Natural killer cell treated with Interleukin-12 subunit alpha and Interleukin-12 subunit beta and Interleukin-15 and Interleukin-18, amount 100 ng/mL, for 72 hours (primary cell): ENCODE measurements around the gene MBD4. TPM values are rescaled to one million over a fixed set of nuclear protein-coding genes. Genes with fewer than 3 reads are reported as not detected.

Experiments
- ATAC-seq, 2 donors: fragments of 150-1000 bp; cut with Tn5 transposase in 1 of 2; sonication (Bioruptor Pico), chemical (Tn5 transposase) in 1 of 2; 2 replicates each; pipeline ENCODE4 v1.10.0; 2021
- DNase-seq: peaks from one replicate; pipeline ENCODE4 v3.0.0; 2022; ENCODE audit warnings: low spot score
- H3K27ac Mint-ChIP-seq, 2 donors: 1 replicate in 1 of 2; 2 replicates in 1 of 2; pipeline ENCODE4 v1.8.0; 2022; ENCODE audit warnings: mixed read lengths in 2 of 2, mild to moderate bottlenecking in 1 of 2, moderate library complexity in 1 of 2
- H3K27me3 Mint-ChIP-seq, 2 donors: 1 replicate in 1 of 2; 2 replicates in 1 of 2; pipeline ENCODE4 v1.8.0; 2022; ENCODE audit warnings: mixed read lengths in 2 of 2
- H3K36me3 Mint-ChIP-seq: one replicate; pipeline ENCODE4 v1.8.0; 2022; ENCODE audit warnings: mixed read lengths
- H3K4me1 Mint-ChIP-seq, 2 donors: 1 replicate in 1 of 2; 2 replicates in 1 of 2; pipeline ENCODE4 v1.8.0; 2022; ENCODE audit warnings: low read depth in 2 of 2, mixed read lengths in 2 of 2, mild to moderate bottlenecking in 1 of 2
- H3K4me3 Mint-ChIP-seq: one replicate; pipeline ENCODE4 v1.8.0; 2022; ENCODE audit warnings: mixed read lengths
- H3K9me3 Mint-ChIP-seq: 2 replicates; pipeline ENCODE4 v1.8.0; 2022; ENCODE audit warnings: mixed read lengths
- total RNA-seq, 2 donors: library from RNA; stranded (reverse); gene quantifications; one replicate each; pipeline ENCODE4 v1.2.3, GENCODE V29; 2022

MBD4 gene
- total RNA-seq, 2 donors from 2014 or later, result 63.6 to 72.6 TPM

DNA sequence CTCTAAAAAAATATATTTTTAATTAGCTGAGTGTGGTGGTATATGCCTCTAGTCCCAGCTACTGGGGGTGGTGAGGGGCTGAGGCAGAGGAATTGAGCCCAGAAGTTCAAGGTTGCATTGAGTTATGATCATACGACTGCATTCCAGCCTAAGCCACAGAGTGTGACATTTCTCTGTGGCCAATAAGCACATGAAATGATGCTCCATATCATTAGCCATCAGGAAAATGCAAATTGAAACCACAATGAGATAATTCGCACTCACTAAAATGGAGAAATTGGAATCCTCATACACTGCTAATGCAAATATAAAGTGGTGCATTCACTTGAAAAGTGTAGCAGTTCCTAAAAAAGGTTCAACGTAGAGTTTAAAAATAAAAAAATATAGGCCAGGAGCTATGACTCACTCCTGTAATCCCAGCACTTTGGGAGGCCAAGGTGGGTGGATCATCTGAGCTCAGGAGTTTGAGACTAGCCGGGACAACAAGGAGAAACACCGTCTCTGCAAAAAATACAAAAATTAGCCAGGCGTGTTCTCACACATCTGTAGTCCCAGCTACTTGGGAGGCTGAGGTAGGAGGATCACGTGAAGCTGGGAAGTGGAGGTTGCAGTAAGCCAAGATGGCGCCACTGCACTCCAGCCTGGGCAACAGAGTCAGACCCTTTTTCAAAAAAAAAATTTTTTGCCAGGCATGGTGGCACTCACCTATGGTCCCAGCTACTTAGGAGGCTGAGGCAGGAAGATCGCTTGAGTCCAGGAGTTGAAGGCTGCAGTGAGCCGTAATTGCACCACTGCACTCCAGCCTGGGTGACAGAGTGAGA is 35.4 kb upstream of the MBD4 start:
- Mint-ChIP-seq H3K27ac (no peak overlapping the region), H3K27me3 (no peaks in the 10 kb centered on the region), H3K36me3 (peaks cover 4% of the 10 kb centered on the region), H3K4me1 (no peaks in the 10 kb centered on the region), H3K9me3 (no peaks in the 10 kb centered on the region), H3K4me3 (no peak overlapping the region)
- ATAC-seq (no peak), DNase-seq (no peak)

DNA sequence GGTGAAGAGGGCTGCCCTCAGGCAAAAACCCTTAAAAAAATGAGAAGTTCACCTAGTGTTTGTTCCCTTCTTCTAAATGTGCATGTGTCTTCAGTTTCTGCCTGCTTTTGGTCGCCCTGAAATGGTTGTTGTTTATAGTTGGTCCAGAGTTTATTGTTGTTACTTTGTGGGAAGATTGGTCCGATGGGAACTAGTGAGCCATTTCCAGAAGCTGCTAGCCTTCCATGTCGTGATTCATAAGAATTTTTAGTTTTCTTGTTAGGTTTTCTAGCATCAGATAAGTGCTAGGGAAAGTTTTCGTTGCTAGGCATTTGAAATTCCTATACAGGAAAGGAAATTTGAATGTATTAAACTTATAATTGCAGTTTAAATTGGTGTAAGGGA is 34.0 kb upstream of the MBD4 start:
- Mint-ChIP-seq H3K9me3 (no peaks in the 10 kb centered on the region), H3K36me3 (peaks cover 4% of the 10 kb centered on the region), H3K4me1 (no peaks in the 10 kb centered on the region), H3K27ac (no peak overlapping the region), H3K4me3 (no peak overlapping the region), H3K27me3 (no peaks in the 10 kb centered on the region)
- DNase-seq (no peak), ATAC-seq (no peak)

DNA sequence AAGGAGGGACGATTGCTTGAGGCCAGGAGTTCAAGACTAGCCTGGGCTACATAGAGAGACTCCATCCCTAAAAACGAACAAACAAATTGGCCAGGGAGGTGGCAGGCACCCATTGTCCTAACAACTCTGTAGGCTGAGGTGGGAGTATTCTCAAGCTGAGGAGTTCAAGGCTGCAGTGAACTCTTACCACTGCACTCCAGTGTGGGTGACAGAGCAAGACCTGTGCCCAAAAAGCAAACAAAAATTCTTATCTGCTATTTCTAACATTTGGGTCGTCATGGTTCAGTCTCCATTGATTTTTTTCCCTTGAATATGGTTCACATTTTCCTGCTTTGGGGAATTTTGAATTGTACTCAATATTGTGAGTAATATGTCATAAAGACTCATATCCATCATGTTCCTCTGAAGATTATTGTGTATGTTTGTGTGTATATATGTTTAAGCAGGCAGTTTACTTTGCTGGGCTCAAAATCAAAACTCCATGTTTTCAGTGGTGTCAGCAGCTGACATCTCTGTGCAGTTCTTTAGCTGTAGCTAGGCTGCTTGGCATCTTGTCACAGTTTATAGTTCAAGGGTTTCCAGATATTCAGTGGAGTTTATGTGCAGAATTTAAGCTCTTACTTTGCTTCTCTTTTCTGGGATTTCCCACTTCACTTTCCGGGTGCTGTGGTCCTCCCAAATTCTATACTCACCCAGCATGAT is 33.5 kb upstream of the MBD4 start:
- Mint-ChIP-seq H3K27me3 (no peaks in the 10 kb centered on the region), H3K36me3 (peaks cover 4% of the 10 kb centered on the region)
- no peak for ATAC-seq

DNA sequence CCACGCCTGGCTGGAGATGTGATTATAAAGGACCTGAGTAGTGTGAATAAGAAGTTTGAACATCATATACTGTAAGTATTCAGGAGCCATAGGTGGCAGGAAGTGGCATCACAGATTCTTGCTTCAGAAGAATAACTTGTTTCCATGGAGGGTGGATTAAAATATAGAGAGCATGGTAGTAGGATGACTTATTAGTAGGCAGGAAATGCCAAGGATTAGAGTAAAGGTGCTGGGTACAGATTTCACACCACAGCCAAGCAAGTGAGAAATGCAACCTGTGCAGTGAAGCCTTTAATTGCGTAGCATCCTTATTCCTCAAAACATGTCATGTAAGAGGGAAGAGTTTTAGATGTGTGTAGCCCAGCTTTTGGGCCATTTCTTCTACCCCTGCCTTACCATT is 31.1 kb upstream of the MBD4 start:
- Mint-ChIP-seq H3K9me3 (no peaks in the 10 kb centered on the region), H3K4me1 (no peaks in the 10 kb centered on the region), H3K36me3 (no peaks in the 10 kb centered on the region), H3K27ac (no peak overlapping the region), H3K4me3 (no peak overlapping the region), H3K27me3 (no peaks in the 10 kb centered on the region)
- DNase-seq (no peak), ATAC-seq (no peak)

More for the DNA sequence above, 33.5 kb upstream of the MBD4 start:
- Mint-ChIP-seq H3K9me3 (no peaks in the 10 kb centered on the region), H3K4me1 (no peaks in the 10 kb centered on the region), H3K27ac (no peak overlapping the region), H3K4me3 (no peak overlapping the region)
- DNase-seq, result no peak

GRCh38 chr3:129469026-129469425 is 29.3 kb upstream of the MBD4 start:
- H3K36me3 Mint-ChIP-seq, result no peaks in the 10 kb centered on the region
- no peak for DNase-seq
- ATAC-seq, result no peak
- no peaks in the 10 kb centered on the region for H3K4me1 Mint-ChIP-seq
- no peaks in the 10 kb centered on the region for H3K9me3 Mint-ChIP-seq
- H3K27me3 Mint-ChIP-seq, result no peaks in the 10 kb centered on the region
- H3K4me3 Mint-ChIP-seq, result no peak overlapping the region
- no peak overlapping the region for H3K27ac Mint-ChIP-seq

DNA sequence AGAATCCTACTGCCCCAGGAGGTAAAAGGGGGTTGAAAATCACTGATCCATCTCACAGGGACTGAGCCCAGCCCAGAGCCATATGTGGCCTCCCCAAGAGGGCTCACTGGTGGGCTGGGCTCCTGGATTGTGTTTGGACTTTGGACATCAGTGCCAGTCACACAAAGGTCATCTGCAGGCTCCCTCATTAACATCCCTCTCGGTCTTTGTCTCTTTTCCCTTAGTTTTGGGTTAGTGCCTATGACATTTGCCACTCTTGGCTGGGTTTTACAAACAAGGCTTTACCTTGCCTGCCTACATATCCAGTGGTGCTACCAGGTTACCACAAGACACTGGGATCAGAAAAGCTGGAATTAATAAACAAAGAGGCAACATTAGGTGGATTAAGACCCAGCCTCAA is 28.2 kb upstream of the MBD4 start:
- Mint-ChIP-seq H3K4me1 (no peaks in the 10 kb centered on the region), H3K4me3 (no peak overlapping the region), H3K9me3 (no peaks in the 10 kb centered on the region), H3K27ac (no peak overlapping the region), H3K36me3 (no peaks in the 10 kb centered on the region), H3K27me3 (no peaks in the 10 kb centered on the region)
- no peak for ATAC-seq
- DNase-seq, result no peak

- no peaks in the 10 kb centered on the region for H3K36me3 Mint-ChIP-seq
- no peak for DNase-seq
- no peak for ATAC-seq
- H3K4me1 Mint-ChIP-seq, result no peaks in the 10 kb centered on the region
- H3K9me3 Mint-ChIP-seq, result no peaks in the 10 kb centered on the region
- H3K4me3 Mint-ChIP-seq, result no peak overlapping the region
- no peak overlapping the region for H3K27ac Mint-ChIP-seq
- no peaks in the 10 kb centered on the region for H3K27me3 Mint-ChIP-seq
These were observed 24.0 kb upstream of the MBD4 start for GRCh38 chr3:129463716-129464115.

- Mint-ChIP-seq H3K36me3 (no peaks in the 10 kb centered on the region), H3K9me3 (no peaks in the 10 kb centered on the region), H3K4me1 (no peaks in the 10 kb centered on the region), H3K27ac (no peak overlapping the region), H3K27me3 (no peaks in the 10 kb centered on the region), H3K4me3 (no peak overlapping the region)
- DNase-seq, result no peak
- no peak for ATAC-seq
These were observed 23.3 kb upstream of the MBD4 start for GRCh38 chr3:129463094-129463493.

GRCh38 chr3:129462361-129462968 is 22.7 kb upstream of the MBD4 start:
- no peak for DNase-seq
- Mint-ChIP-seq H3K27ac (no peak overlapping the region), H3K27me3 (no peaks in the 10 kb centered on the region), H3K36me3 (no peaks in the 10 kb centered on the region), H3K9me3 (no peaks in the 10 kb centered on the region), H3K4me3 (no peak overlapping the region), H3K4me1 (no peaks in the 10 kb centered on the region)
- no peak for ATAC-seq

GRCh38 chr3:129461461-129462146 is 21.9 kb upstream of the MBD4 start:
- no peaks in the 10 kb centered on the region for H3K4me1 Mint-ChIP-seq
- no peaks in the 10 kb centered on the region for H3K9me3 Mint-ChIP-seq
- H3K36me3 Mint-ChIP-seq, result no peaks in the 10 kb centered on the region
- DNase-seq (no peak), ATAC-seq (no peak)
- no peak overlapping the region for H3K4me3 Mint-ChIP-seq
- no peak overlapping the region for H3K27ac Mint-ChIP-seq
- no peaks in the 10 kb centered on the region for H3K27me3 Mint-ChIP-seq

DNA sequence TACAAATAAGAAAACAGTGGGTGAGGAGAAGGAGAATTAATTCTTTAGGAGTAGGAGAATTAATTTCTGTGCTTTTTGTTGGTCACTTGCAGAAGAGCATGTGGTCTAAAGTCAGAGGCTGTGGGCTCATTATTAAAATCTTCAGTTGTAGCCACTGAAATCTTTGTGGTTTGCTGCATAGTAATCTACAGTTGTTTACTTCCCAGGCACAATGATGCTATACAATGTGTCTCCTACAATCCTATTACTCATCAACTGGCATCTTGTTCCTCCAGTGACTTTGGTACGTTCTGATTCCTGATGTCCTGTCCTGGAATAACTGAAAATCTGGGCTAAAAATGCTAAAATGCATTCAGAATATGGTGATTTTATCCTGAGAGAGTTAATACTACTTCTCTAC is 21.3 kb upstream of the MBD4 start:
- Mint-ChIP-seq H3K4me3 (no peak overlapping the region), H3K36me3 (no peaks in the 10 kb centered on the region), H3K4me1 (no peaks in the 10 kb centered on the region), H3K27ac (no peak overlapping the region), H3K27me3 (no peaks in the 10 kb centered on the region), H3K9me3 (no peaks in the 10 kb centered on the region)
- ATAC-seq (no peak), DNase-seq (no peak)

GRCh38 chr3:129460572-129460971 is 20.8 kb upstream of the MBD4 start:
- Mint-ChIP-seq H3K9me3 (no peaks in the 10 kb centered on the region), H3K27ac (no peak overlapping the region), H3K4me1 (no peaks in the 10 kb centered on the region), H3K4me3 (no peak overlapping the region), H3K27me3 (no peaks in the 10 kb centered on the region), H3K36me3 (no peaks in the 10 kb centered on the region)
- ATAC-seq (no peak), DNase-seq (no peak)

GRCh38 chr3:129460155-129460554 is 20.4 kb upstream of the MBD4 start:
- Mint-ChIP-seq H3K27me3 (no peaks in the 10 kb centered on the region), H3K4me1 (no peaks in the 10 kb centered on the region), H3K4me3 (no peak overlapping the region), H3K9me3 (no peaks in the 10 kb centered on the region), H3K27ac (no peak overlapping the region), H3K36me3 (no peaks in the 10 kb centered on the region)
- DNase-seq (no peak), ATAC-seq (no peak)

GRCh38 chr3:129453732-129454131 is 14.0 kb upstream of the MBD4 start:
- Mint-ChIP-seq H3K4me1 (peaks cover 2 to 4% of the 10 kb centered on the region in 2 donors), H3K9me3 (no peaks in the 10 kb centered on the region), H3K27ac (no peak overlapping the region), H3K4me3 (no peak overlapping the region), H3K36me3 (peaks cover 10% of the 10 kb centered on the region), H3K27me3 (no peaks in the 10 kb centered on the region)
- no peak for DNase-seq
- no peak for ATAC-seq
